WTC11 (cell line): ENCODE measurements around the gene NEUROD2. TPM values are rescaled to one million over a fixed set of nuclear protein-coding genes. Genes with fewer than 3 reads are reported as not detected.

ENCODE experiments used
- CREM ChIP-seq: sonication (generic); formaldehyde crosslinking; IDR thresholded peaks from 2 replicates; pipeline ENCODE4 v1.8.1; 2022; ENCODE audit warnings: mild to moderate bottlenecking, missing genetic modification reagents, moderate library complexity
- E2F5 ChIP-seq: sonication (generic); formaldehyde crosslinking; IDR thresholded peaks from 2 replicates; pipeline ENCODE4 v1.8.1; 2022; ENCODE audit warnings: mild to moderate bottlenecking, moderate library complexity, missing genetic modification reagents
- ESRRA ChIP-seq: sonication (generic); formaldehyde crosslinking; IDR thresholded peaks from 2 replicates; pipeline ENCODE4 v1.8.1; 2022; ENCODE audit warnings: mild to moderate bottlenecking, missing genetic modification reagents, borderline replicate concordance
- FOXJ3 ChIP-seq: sonication (generic); formaldehyde crosslinking; IDR thresholded peaks from 2 replicates; pipeline ENCODE4 v1.9.0; 2021; ENCODE audit warnings: missing genetic modification reagents, mild to moderate bottlenecking, borderline replicate concordance
- FOXK1 ChIP-seq: sonication (generic); formaldehyde crosslinking; IDR thresholded peaks from 2 replicates; pipeline ENCODE4 v1.8.0; 2022; ENCODE audit warnings: mild to moderate bottlenecking, moderate library complexity, missing genetic modification reagents
- FOXP1 ChIP-seq: sonication (generic); formaldehyde crosslinking; IDR thresholded peaks from 2 replicates; pipeline ENCODE4 v1.8.0; 2022; ENCODE audit warnings: missing genetic modification reagents, mild to moderate bottlenecking, moderate library complexity, borderline replicate concordance
- FOXP4 ChIP-seq: sonication (generic); formaldehyde crosslinking; IDR thresholded peaks from 2 replicates; pipeline ENCODE4 v1.8.0; 2022; ENCODE audit warnings: mild to moderate bottlenecking, missing genetic modification reagents
- HMGA2 ChIP-seq: fragments of 250-450 bp; sonication (Bioruptor Pico); IDR thresholded peaks from 2 replicates; pipeline ENCODE4 v1.4.0; 2021; ENCODE audit warnings: mild to moderate bottlenecking, moderate library complexity
- HMGXB4 ChIP-seq: sonication (generic); formaldehyde crosslinking; IDR thresholded peaks from 2 replicates; pipeline ENCODE4 v1.8.1; 2023; ENCODE audit warnings: mild to moderate bottlenecking, moderate library complexity, missing genetic modification reagents
- JUN ChIP-seq: sonication (generic); formaldehyde crosslinking; IDR thresholded peaks from 2 replicates; pipeline ENCODE4 v1.8.0; 2023; ENCODE audit warnings: mild to moderate bottlenecking, missing genetic modification reagents
- MAX ChIP-seq: sonication (generic); formaldehyde crosslinking; IDR thresholded peaks from 2 replicates; pipeline ENCODE4 v1.8.0; 2022; ENCODE audit warnings: mild to moderate bottlenecking, missing genetic modification reagents
- NFATC4 ChIP-seq: fragments of 250-450 bp; sonication (Bioruptor Pico); IDR thresholded peaks from 2 replicates; pipeline ENCODE4 v1.9.0; 2021; ENCODE audit warnings: mild to moderate bottlenecking
- NFE2L1 ChIP-seq: sonication (generic); formaldehyde crosslinking; IDR thresholded peaks from 2 replicates; pipeline ENCODE4 v1.8.1; 2023; ENCODE audit warnings: missing genetic modification reagents
- NFYB ChIP-seq: sonication (generic); formaldehyde crosslinking; conservative IDR thresholded peaks from 2 replicates; pipeline ENCODE4 v1.8.0; 2022; ENCODE audit warnings: low read depth, missing genetic modification reagents
- NR1H2 ChIP-seq: sonication (generic); formaldehyde crosslinking; IDR thresholded peaks from 2 replicates; pipeline ENCODE4 v1.9.0; 2021; ENCODE audit warnings: mild to moderate bottlenecking, moderate library complexity, missing genetic modification reagents
- NR2C2 ChIP-seq: sonication (generic); formaldehyde crosslinking; IDR thresholded peaks from 2 replicates; pipeline ENCODE4 v1.8.0; 2022; ENCODE audit warnings: mild to moderate bottlenecking, missing genetic modification reagents
- TCF7 ChIP-seq: sonication (generic); formaldehyde crosslinking; IDR thresholded peaks from 2 replicates; pipeline ENCODE4 v1.8.0; 2022; ENCODE audit warnings: mild to moderate bottlenecking, low read depth, missing genetic modification reagents, moderate library complexity
- TEAD1 ChIP-seq: sonication (generic); formaldehyde crosslinking; IDR thresholded peaks from 2 replicates; pipeline ENCODE4 v1.8.0; 2022; ENCODE audit warnings: mild to moderate bottlenecking, missing genetic modification reagents
- ZMAT4 ChIP-seq: fragments of 250-450 bp; sonication (Bioruptor Pico); IDR thresholded peaks from 2 replicates; pipeline ENCODE4 v1.9.0; 2021; ENCODE audit warnings: mild to moderate bottlenecking
- ZNF232 ChIP-seq: sonication (generic); formaldehyde crosslinking; IDR thresholded peaks from 2 replicates; pipeline ENCODE4 v1.8.0; 2022; ENCODE audit warnings: mild to moderate bottlenecking, missing genetic modification reagents
- ZNF396 ChIP-seq: fragments of 250-450 bp; sonication (Bioruptor Pico); IDR thresholded peaks from 2 replicates; pipeline ENCODE4 v1.8.0; 2021; ENCODE audit warnings: mild to moderate bottlenecking, moderate library complexity, borderline replicate concordance
- total RNA-seq: library from RNA; stranded (reverse); gene quantifications from 3 replicates; pipeline ENCODE4 v1.2.3, GENCODE V29; 2021
- TF ChIP-seq, protein P1 (sequence below): sonication (generic); formaldehyde crosslinking; IDR thresholded peaks from 2 replicates; pipeline ENCODE4 v1.8.1; 2023; ENCODE audit warnings: mild to moderate bottlenecking, missing genetic modification reagents, moderate library complexity
- TF ChIP-seq, protein P2 (sequence below): sonication (generic); formaldehyde crosslinking; IDR thresholded peaks from 2 replicates; pipeline ENCODE4 v1.8.0; 2023; ENCODE audit warnings: mild to moderate bottlenecking, missing genetic modification reagents

The NEUROD2 gene
- total RNA-seq, 1 experiment from 2014 or later: not detected

DNA sequence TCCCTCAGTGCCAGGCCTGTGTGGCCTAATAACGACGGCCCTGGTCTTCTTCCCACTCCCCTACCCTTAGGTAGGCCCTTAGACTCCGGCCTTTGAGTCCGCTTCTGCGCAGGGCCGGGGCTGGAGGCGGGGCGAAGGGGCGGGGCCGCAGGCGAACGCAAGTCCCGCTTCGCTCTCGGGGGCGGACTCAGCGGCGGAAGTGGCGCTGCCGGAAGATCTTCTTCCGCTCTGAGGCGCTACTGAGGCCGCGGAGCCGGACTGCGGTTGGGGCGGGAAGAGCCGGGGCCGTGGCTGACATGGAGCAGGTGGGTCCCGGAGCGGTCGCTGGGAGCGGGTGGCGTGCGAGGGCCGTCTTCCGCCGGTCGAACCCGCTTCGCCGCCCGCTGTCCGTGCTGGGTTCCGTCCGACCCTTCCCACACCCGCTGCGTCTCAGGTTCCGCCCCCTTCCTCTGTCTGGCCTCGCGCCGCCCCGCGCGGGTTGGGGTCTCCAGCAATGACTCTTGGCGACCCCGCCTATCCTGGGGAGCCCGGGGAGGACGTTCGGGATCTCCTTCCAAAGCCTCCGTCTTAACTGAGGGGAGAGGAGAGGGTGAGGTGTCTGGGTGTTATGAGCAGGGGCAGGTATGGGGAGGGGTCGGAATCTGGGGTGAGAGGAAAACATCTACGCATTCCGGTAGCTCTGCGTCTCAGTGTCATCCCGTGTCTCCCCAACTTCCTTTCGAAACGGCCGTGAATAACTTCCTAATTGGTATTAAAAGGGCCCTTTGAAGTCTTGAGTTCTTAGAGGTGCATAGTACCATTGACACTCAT is 29.4 kb upstream of the NEUROD2 start, which contains the start of gene STARD3 (continued):
- TF ChIP-seq NR1H2 (CRISPR knock-in tag) (no peak), FOXP4 (peak; percentile 77; the same call in 1 of the 2 replicates), NFATC4 (no peak), TCF7 (CRISPR knock-in tag) (no peak), E2F5 (CRISPR knock-in tag) (no peak; the same call in 1 of the 2 replicates), FOXP1 (CRISPR knock-in tag) (peak; percentile 72; the same call in 1 of the 2 replicates), ESRRA (no peak; the same call in 1 of the 2 replicates), HMGA2 (CRISPR knock-in tag) (no peak), NFE2L1 (CRISPR knock-in tag) (no peak), ZNF396 (CRISPR knock-in tag) (no peak), HMGXB4 (CRISPR knock-in tag) (peak; percentile 68; the same call in 1 of the 2 replicates), CREM (CRISPR knock-in tag) (no peak), JUN (no peak), FOXK1 (CRISPR knock-in tag) (peak; percentile 69), NR2C2 (0 out of 2 replicates have a peak, but pooled peaks have one; percentile 16), ZMAT4 (CRISPR knock-in tag) (no peak), NFYB (peak; percentile 22; the same call in 1 of the 2 replicates), MAX (CRISPR knock-in tag) (no peak; the same call in 1 of the 2 replicates), TEAD1 (CRISPR knock-in tag) (no peak), FOXJ3 (CRISPR knock-in tag) (no peak), ZNF232 (no peak)
- TF ChIP-seq, protein P1, sequence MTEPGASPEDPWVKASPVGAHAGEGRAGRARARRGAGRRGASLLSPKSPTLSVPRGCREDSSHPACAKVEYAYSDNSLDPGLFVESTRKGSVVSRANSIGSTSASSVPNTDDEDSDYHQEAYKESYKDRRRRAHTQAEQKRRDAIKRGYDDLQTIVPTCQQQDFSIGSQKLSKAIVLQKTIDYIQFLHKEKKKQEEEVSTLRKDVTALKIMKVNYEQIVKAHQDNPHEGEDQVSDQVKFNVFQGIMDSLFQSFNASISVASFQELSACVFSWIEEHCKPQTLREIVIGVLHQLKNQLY: no peak
- TF ChIP-seq, protein P2, sequence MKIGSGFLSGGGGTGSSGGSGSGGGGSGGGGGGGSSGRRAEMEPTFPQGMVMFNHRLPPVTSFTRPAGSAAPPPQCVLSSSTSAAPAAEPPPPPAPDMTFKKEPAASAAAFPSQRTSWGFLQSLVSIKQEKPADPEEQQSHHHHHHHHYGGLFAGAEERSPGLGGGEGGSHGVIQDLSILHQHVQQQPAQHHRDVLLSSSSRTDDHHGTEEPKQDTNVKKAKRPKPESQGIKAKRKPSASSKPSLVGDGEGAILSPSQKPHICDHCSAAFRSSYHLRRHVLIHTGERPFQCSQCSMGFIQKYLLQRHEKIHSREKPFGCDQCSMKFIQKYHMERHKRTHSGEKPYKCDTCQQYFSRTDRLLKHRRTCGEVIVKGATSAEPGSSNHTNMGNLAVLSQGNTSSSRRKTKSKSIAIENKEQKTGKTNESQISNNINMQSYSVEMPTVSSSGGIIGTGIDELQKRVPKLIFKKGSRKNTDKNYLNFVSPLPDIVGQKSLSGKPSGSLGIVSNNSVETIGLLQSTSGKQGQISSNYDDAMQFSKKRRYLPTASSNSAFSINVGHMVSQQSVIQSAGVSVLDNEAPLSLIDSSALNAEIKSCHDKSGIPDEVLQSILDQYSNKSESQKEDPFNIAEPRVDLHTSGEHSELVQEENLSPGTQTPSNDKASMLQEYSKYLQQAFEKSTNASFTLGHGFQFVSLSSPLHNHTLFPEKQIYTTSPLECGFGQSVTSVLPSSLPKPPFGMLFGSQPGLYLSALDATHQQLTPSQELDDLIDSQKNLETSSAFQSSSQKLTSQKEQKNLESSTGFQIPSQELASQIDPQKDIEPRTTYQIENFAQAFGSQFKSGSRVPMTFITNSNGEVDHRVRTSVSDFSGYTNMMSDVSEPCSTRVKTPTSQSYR (CRISPR knock-in tag): no peak
